Testis (tissue), 3 donors: ENCODE results near the gene ATP13A1. TPM values are rescaled to one million over a fixed set of nuclear protein-coding genes. Genes with fewer than 3 reads are reported as not detected.
A peak's percentile ranks its signal among the peaks of the same experiment; 100 is the strongest.

Experiments
- DNase-seq: peaks from one replicate; pipeline ENCODE4 v3.0.0-alpha.2; 2019
- H3K27ac ChIP-seq, 2 donors: fragments of 200-600 bp; sonication (generic); one replicate each; pipeline ENCODE4 v1.5.1; 2019
- H3K27me3 ChIP-seq: fragments of 200-600 bp; sonication (generic); one replicate; pipeline ENCODE4 v1.5.1; 2019
- H3K36me3 ChIP-seq: fragments of 200-600 bp; sonication (generic); one replicate; pipeline ENCODE4 v1.5.1; 2017; ENCODE audit warnings: low read depth; ENCODE audit errors: missing control alignments
- H3K4me1 ChIP-seq: fragments of 200-600 bp; sonication (generic); one replicate; pipeline ENCODE4 v1.5.1; 2019
- H3K4me3 ChIP-seq, 2 donors: fragments of 200-600 bp; sonication (generic); one replicate each; pipeline ENCODE4 v1.5.1; 2017 to 2019
- H3K9me3 ChIP-seq: fragments of 200-600 bp; sonication (generic); one replicate; pipeline ENCODE4 v1.5.1; 2017
- CTCF ChIP-seq, 3 experiments: fragments of 450-650 bp in 2 of 3; fragments of 200-600 bp in 1 of 3; sonication (generic) in 1 of 3; IDR thresholded peaks; one replicate each; pipeline ENCODE4 v1.5.1; 2016 to 2019; ENCODE audit warnings: antibody characterized with exemption in 3 of 3, mild to moderate bottlenecking in 2 of 3, moderate library complexity in 1 of 3
- POLR2A ChIP-seq: fragments of 450-650 bp; IDR thresholded peaks from one replicate; pipeline ENCODE4 v1.6.1; 2017; ENCODE audit warnings: antibody characterized with exemption, mild to moderate bottlenecking, moderate library complexity
- WGBS, 2 donors: methylation state at CpG; one replicate each; pipeline ENCODE4 v1.1.5; 2018; 5-methylcytosine and 5-hydroxymethylcytosine counted together
- intact Hi-C: fragments of 100-400 bp; cut with DNase I; formaldehyde crosslinking; loops from one replicate; pipeline ENCODE4 v1.15.1; 2023; ENCODE audit warnings: low total_unique reads
- polyA plus RNA-seq: library from polyadenylated mRNA; stranded (reverse); fragments of 350-450 nt; fragmentation: Illumina TruSeq; extraction: RNeasy Lipid Tissue Mini Kit (QIAGEN cat#74804); gene quantifications from one replicate; pipeline ENCODE4 v1.2.3, GENCODE V29; 2014; ENCODE audit warnings: low read depth, low replicate concordance; ENCODE audit not compliant: insufficient read depth
- total RNA-seq, 2 donors: library from RNA; depleted of rRNA; stranded (reverse); fragments of >200 nt; gene quantifications; one replicate each; pipeline ENCODE4 v1.2.3, GENCODE V29; 2016

The ATP13A1 gene
- total and polyA plus RNA-seq, 3 donors from 2014 or later = 64.1 to 360 (median 292) TPM

- H3K27ac ChIP-seq = peak overlapping the region; percentile 18 to 35
- no peaks in the 10 kb centered on the region for H3K9me3 ChIP-seq
- DNase-seq = no peak
- H3K27me3 ChIP-seq = no peaks in the 10 kb centered on the region
- no peak for TF ChIP-seq CTCF (IDR thresholded peaks at IDR 0.05)
- TF ChIP-seq POLR2A = no peak
- no peaks in the 10 kb centered on the region for H3K36me3 ChIP-seq
- WGBS, 2 donors = 69 to 89% methylated on average over 34 to 48 of the region's 48 CpGs
- intact Hi-C loops = no loop called here
- peaks cover 25% of the 10 kb centered on the region for H3K4me1 ChIP-seq
- H3K4me3 ChIP-seq = peak overlapping the region in 1 of 2 donors; percentile 74
These were observed 36.7 kb downstream of the ATP13A1 start for GRCh38 chr19:19626516-19627472.

DNA sequence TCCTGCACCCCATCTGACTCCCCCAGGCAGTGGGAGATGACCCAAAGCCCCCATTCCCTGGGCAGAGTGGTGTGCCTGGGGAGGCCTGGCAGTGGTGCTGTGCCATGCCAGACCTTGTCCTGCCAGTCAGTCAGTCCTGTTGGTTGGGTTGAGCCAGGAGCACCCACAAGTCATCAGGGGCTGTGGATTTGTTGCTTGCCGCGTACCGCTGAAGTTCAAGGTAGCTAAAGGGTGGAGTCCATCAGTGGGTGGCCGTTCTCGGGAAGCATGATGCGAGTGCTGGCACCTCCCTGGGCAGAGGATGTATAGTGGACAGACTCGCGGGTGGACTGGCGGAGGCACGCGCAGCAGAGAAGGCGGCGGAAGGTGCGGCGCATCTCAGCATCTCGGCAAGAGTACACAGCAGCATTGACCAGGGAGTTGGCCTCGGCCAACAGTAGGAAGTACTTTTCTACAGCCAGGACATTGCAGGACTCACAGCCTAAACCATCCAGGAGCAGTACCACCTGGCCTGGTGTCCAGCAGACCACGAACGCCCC is 39.4 kb downstream of the ATP13A1 start:
- intact Hi-C loops = no loop called here
- TF ChIP-seq POLR2A = no peak
- TF ChIP-seq CTCF (IDR thresholded peaks at IDR 0.05) = no peak
- H3K4me1 ChIP-seq = peaks cover 25% of the 10 kb centered on the region

DNA sequence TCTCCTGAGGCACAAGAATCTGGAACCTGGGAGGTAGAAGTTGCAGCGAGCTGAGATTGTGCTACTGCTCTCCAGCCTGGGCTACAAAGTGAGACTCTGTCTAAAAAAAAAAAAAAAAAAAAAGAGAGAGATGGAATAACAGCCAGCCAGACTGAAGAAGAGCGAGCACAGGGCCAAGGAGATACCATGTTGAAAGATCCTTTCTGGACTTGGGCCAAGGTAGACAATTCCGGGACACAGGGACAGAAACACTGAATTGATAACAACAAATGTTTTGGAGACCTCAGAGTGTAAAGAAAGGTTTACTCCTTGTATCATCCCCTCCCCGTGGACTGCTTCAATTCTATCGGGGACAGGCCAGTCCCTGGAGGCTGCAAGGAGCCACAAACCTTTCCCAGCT is 40.1 kb downstream of the ATP13A1 start:
- peak overlapping the region in 1 of 2 donors; percentile 9 for H3K27ac ChIP-seq
- H3K4me1 ChIP-seq = peaks cover 25% of the 10 kb centered on the region
- no peak overlapping the region for H3K4me3 ChIP-seq
- no peaks in the 10 kb centered on the region for H3K36me3 ChIP-seq
- DNase-seq = peak; percentile 68
- H3K27me3 ChIP-seq = no peaks in the 10 kb centered on the region
- intact Hi-C loops = no loop called here
- no peaks in the 10 kb centered on the region for H3K9me3 ChIP-seq
- TF ChIP-seq POLR2A (no peak), CTCF (IDR thresholded peaks at IDR 0.05) (no peak)
- WGBS, 2 donors = 48 to 67% methylated on average over 5 of the region's 5 CpGs

More for the DNA sequence above, 39.4 kb downstream of the ATP13A1 start:
- no peak overlapping the region for H3K4me3 ChIP-seq
- DNase-seq = no peak
- H3K27me3 ChIP-seq = no peaks in the 10 kb centered on the region
- 91 to 95% methylated on average over 6 to 19 of the region's 19 CpGs for WGBS, 2 donors
- no peaks in the 10 kb centered on the region for H3K36me3 ChIP-seq
- peak overlapping the region in 1 of 2 donors; percentile 9 for H3K27ac ChIP-seq
- no peaks in the 10 kb centered on the region for H3K9me3 ChIP-seq

GRCh38 chr19:19619849-19620210 is 43.6 kb downstream of the ATP13A1 start:
- H3K4me1 ChIP-seq = peaks cover 16% of the 10 kb centered on the region
- intact Hi-C loops = no loop called here
- H3K27me3 ChIP-seq = no peaks in the 10 kb centered on the region
- no peaks in the 10 kb centered on the region for H3K9me3 ChIP-seq
- H3K27ac ChIP-seq = no peak overlapping the region
- 77 to 87% methylated on average over 7 of the region's 7 CpGs for WGBS, 2 donors
- no peaks in the 10 kb centered on the region for H3K36me3 ChIP-seq
- TF ChIP-seq CTCF (IDR thresholded peaks at IDR 0.05) = no peak
- TF ChIP-seq POLR2A = no peak
- H3K4me3 ChIP-seq = no peak overlapping the region
- DNase-seq = no peak
